Endodermal cell (in vitro differentiated cells): ENCODE data around the gene PTPRM. TPM values are rescaled to one million over a fixed set of nuclear protein-coding genes. Genes with fewer than 3 reads are reported as not detected.

Experiments used
- DNase-seq: peaks from one replicate; pipeline ENCODE4 v3.0.0-alpha.2; 2017
- H3K27ac ChIP-seq: 2 replicates; pipeline ENCODE4 v1.5.1; 2013; ENCODE audit warnings: mild to moderate bottlenecking, low read depth, low read length, moderate library complexity
- H3K27me3 ChIP-seq: 2 replicates; pipeline ENCODE4 v1.6.1; 2013; ENCODE audit warnings: mild to moderate bottlenecking, low read length, moderate library complexity; ENCODE audit not compliant: insufficient read depth, control insufficient read depth, poor library complexity, severe bottlenecking
- H3K36me3 ChIP-seq: 2 replicates; pipeline ENCODE4 v1.7.0; 2013; ENCODE audit warnings: mild to moderate bottlenecking, low read length, moderate library complexity; ENCODE audit not compliant: control insufficient read depth, insufficient read depth
- H3K4me1 ChIP-seq: one replicate; pipeline ENCODE4 v1.7.0; 2013; ENCODE audit warnings: low read length; ENCODE audit not compliant: control insufficient read depth, insufficient read depth
- H3K4me3 ChIP-seq: 2 replicates; pipeline ENCODE4 v1.5.1; 2013; ENCODE audit warnings: mild to moderate bottlenecking, low read length, moderate library complexity
- H3K9ac ChIP-seq: 2 replicates; pipeline ENCODE4 v1.6.1; 2013; ENCODE audit warnings: mild to moderate bottlenecking, low read length, moderate library complexity; ENCODE audit not compliant: poor library complexity, severe bottlenecking; ENCODE audit errors: extremely low read depth
- H3K9me3 ChIP-seq: 2 replicates; pipeline ENCODE4 v1.6.1; 2013; ENCODE audit warnings: mild to moderate bottlenecking, low read length, moderate library complexity; ENCODE audit not compliant: control insufficient read depth
- H3K27ac Mint-ChIP-seq: 2 replicates; pipeline ENCODE4 v1.8.0; 2020; ENCODE audit warnings: mixed read lengths
- H3K27me3 Mint-ChIP-seq: 2 replicates; pipeline ENCODE4 v1.8.0; 2021; ENCODE audit warnings: mild to moderate bottlenecking, mixed read lengths; ENCODE audit not compliant: insufficient read depth
- H3K36me3 Mint-ChIP-seq: 2 replicates; pipeline ENCODE4 v1.8.0; 2020; ENCODE audit warnings: low read depth, mixed read lengths
- H3K4me1 Mint-ChIP-seq: 2 replicates; pipeline ENCODE4 v1.8.0; 2020; ENCODE audit warnings: mixed read lengths
- H3K4me3 Mint-ChIP-seq: 2 replicates; pipeline ENCODE4 v1.8.0; 2020; ENCODE audit warnings: mild to moderate bottlenecking, moderate library complexity, mixed read lengths
- H3K9me3 Mint-ChIP-seq: 2 replicates; pipeline ENCODE4 v1.8.0; 2020; ENCODE audit warnings: mild to moderate bottlenecking, mixed read lengths
- WGBS, 2 experiments: methylation state at CpG; one replicate each; pipeline versions ENCODE4 v1.1.5 to v1.1.7; 2013; ENCODE audit warnings: missing lambda C conversion rate in 2 of 2, mixed read lengths in 1 of 2; ENCODE audit not compliant: insufficient coverage in 1 of 2, insufficient read length in 1 of 2; 5-methylcytosine and 5-hydroxymethylcytosine counted together
- total RNA-seq, 2 donors: library from RNA; stranded (reverse); fragmentation: NEBNext Ultra II Directional in 1 of 2; extraction: Animal tissue kit (Norgen Biotek cat#: 25700) in 1 of 2; gene quantifications; 2 replicates in 1 of 2; 3 replicates in 1 of 2; pipeline ENCODE4 v1.2.1, GENCODE V29; 2021
- TF ChIP-seq, protein P1 (sequence below): fragments of 200-600 bp; sonication (generic); conservative IDR thresholded peaks from 2 replicates; pipeline ENCODE4 v1.5.0; 2021; ENCODE audit warnings: antibody characterized with exemption, mild to moderate bottlenecking

PTPRM gene
- total RNA-seq, 2 donors from 2014 or later: 47.2 to 57.6 TPM

GRCh38 chr18:8029731-8030130 is 462.6 kb downstream of the PTPRM start:
- TF ChIP-seq, protein P1, sequence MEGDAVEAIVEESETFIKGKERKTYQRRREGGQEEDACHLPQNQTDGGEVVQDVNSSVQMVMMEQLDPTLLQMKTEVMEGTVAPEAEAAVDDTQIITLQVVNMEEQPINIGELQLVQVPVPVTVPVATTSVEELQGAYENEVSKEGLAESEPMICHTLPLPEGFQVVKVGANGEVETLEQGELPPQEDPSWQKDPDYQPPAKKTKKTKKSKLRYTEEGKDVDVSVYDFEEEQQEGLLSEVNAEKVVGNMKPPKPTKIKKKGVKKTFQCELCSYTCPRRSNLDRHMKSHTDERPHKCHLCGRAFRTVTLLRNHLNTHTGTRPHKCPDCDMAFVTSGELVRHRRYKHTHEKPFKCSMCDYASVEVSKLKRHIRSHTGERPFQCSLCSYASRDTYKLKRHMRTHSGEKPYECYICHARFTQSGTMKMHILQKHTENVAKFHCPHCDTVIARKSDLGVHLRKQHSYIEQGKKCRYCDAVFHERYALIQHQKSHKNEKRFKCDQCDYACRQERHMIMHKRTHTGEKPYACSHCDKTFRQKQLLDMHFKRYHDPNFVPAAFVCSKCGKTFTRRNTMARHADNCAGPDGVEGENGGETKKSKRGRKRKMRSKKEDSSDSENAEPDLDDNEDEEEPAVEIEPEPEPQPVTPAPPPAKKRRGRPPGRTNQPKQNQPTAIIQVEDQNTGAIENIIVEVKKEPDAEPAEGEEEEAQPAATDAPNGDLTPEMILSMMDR: no peak
- H3K27ac ChIP-seq: no peak overlapping the region
- no peaks in the 10 kb centered on the region for H3K27me3 ChIP-seq
- H3K9ac ChIP-seq: no peak overlapping the region
- Mint-ChIP-seq H3K27me3 (no peaks in the 10 kb centered on the region), H3K36me3 (no peaks in the 10 kb centered on the region), H3K4me1 (peaks cover 33% of the 10 kb centered on the region), H3K4me3 (no peak overlapping the region), H3K27ac (no peak overlapping the region), H3K9me3 (no peaks in the 10 kb centered on the region)
- H3K9me3 ChIP-seq: no peaks in the 10 kb centered on the region
- no peaks in the 10 kb centered on the region for H3K4me1 ChIP-seq
- H3K4me3 ChIP-seq: no peak overlapping the region
- H3K36me3 ChIP-seq: no peaks in the 10 kb centered on the region
- WGBS, 2 experiments: 94 to 96% methylated on average over 8 of the region's 8 CpGs
- no peak for DNase-seq

DNA sequence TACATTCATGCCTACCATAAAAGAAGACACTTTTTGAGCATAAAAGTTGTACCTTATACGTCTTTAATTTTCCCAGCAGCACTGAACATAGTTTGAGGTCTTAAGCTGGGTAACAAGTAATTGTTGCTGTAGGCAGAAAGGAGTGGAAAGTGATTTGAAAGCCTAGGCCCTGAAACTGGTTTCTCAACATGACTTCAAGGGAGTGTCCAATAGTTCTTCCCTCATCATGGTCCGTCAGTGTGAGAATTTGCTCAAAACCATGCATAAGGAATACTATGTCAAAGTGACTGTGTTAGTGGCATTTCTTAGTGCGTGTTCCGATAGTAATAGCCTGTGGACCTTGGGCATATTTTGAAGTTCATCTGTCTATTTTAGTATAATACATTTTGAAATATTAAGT is 463.1 kb downstream of the PTPRM start:
- H3K36me3 Mint-ChIP-seq: no peaks in the 10 kb centered on the region
- 95 to 100% methylated on average over 2 to 4 of the region's 4 CpGs for WGBS, 2 experiments
- no peak overlapping the region for H3K4me3 Mint-ChIP-seq
- TF ChIP-seq, protein P1: no peak
- H3K9me3 Mint-ChIP-seq: no peaks in the 10 kb centered on the region
- H3K4me1 ChIP-seq: no peaks in the 10 kb centered on the region
- H3K36me3 ChIP-seq: no peaks in the 10 kb centered on the region
- H3K9ac ChIP-seq: no peak overlapping the region
- H3K4me3 ChIP-seq: no peak overlapping the region
- DNase-seq: no peak
- H3K27me3 ChIP-seq: no peaks in the 10 kb centered on the region
- no peaks in the 10 kb centered on the region for H3K9me3 ChIP-seq
- no peaks in the 10 kb centered on the region for H3K27me3 Mint-ChIP-seq
- H3K4me1 Mint-ChIP-seq: peaks cover 33% of the 10 kb centered on the region
- no peak overlapping the region for H3K27ac ChIP-seq
- H3K27ac Mint-ChIP-seq: no peak overlapping the region

GRCh38 chr18:8031496-8031895 is 464.4 kb downstream of the PTPRM start:
- H3K9me3 Mint-ChIP-seq: no peaks in the 10 kb centered on the region
- H3K4me1 ChIP-seq: no peaks in the 10 kb centered on the region
- H3K27ac ChIP-seq: no peak overlapping the region
- H3K36me3 ChIP-seq: no peaks in the 10 kb centered on the region
- TF ChIP-seq, protein P1: no peak
- no peak overlapping the region for H3K27ac Mint-ChIP-seq
- WGBS, 2 experiments: 84 to 91% methylated on average over 2 to 3 of the region's 3 CpGs
- no peak overlapping the region for H3K9ac ChIP-seq
- no peak for DNase-seq
- H3K36me3 Mint-ChIP-seq: no peaks in the 10 kb centered on the region
- H3K4me3 Mint-ChIP-seq: no peak overlapping the region
- peaks cover 25% of the 10 kb centered on the region for H3K4me1 Mint-ChIP-seq
- H3K27me3 Mint-ChIP-seq: no peaks in the 10 kb centered on the region
- no peak overlapping the region for H3K4me3 ChIP-seq
- no peaks in the 10 kb centered on the region for H3K27me3 ChIP-seq
- no peaks in the 10 kb centered on the region for H3K9me3 ChIP-seq
